Progenitor cell of endocrine pancreas (in vitro differentiated cells): Measurements from ENCODE around the gene GSG1L. TPM values are rescaled to one million over a fixed set of nuclear protein-coding genes. Genes with fewer than 3 reads are reported as not detected.
A peak's percentile ranks its signal among the peaks of the same experiment; 100 is the strongest.

Source experiments
- DNase-seq: peaks from one replicate; pipeline ENCODE4 v3.0.0; 2021; ENCODE audit warnings: low spot score; ENCODE audit not compliant: unreplicated experiment
- H3K27ac Mint-ChIP-seq: 2 replicates; pipeline ENCODE4 v1.8.0; 2021; ENCODE audit warnings: mild to moderate bottlenecking, moderate library complexity, mixed read lengths
- H3K27me3 Mint-ChIP-seq: 2 replicates; pipeline ENCODE4 v1.8.0; 2021; ENCODE audit warnings: mixed read lengths
- H3K36me3 Mint-ChIP-seq: 2 replicates; pipeline ENCODE4 v1.8.0; 2022; ENCODE audit warnings: mixed read lengths; ENCODE audit not compliant: insufficient read depth
- H3K4me1 Mint-ChIP-seq: 2 replicates; pipeline ENCODE4 v1.8.0; 2021; ENCODE audit warnings: low read depth, mixed read lengths
- H3K4me3 Mint-ChIP-seq: 2 replicates; pipeline ENCODE4 v1.8.0; 2021; ENCODE audit warnings: low read depth, mild to moderate bottlenecking, moderate library complexity, mixed read lengths
- H3K9me3 Mint-ChIP-seq: 2 replicates; pipeline ENCODE4 v1.8.0; 2021; ENCODE audit warnings: low read depth, mixed read lengths
- total RNA-seq: library from RNA; stranded (reverse); gene quantifications from 2 replicates; pipeline ENCODE4 v1.2.1, GENCODE V29; 2021
- TF ChIP-seq, protein P1 (sequence below): fragments of 200-600 bp; sonication (generic); IDR thresholded peaks from one replicate; pipeline ENCODE4 v1.5.0; 2021; ENCODE audit warnings: antibody characterized with exemption, mild to moderate bottlenecking; ENCODE audit not compliant: unreplicated experiment

Gene GSG1L
- total RNA-seq, 1 donor from 2014 or later: 0.17 TPM

GRCh38 chr16:28086186-28087139, 22.9 kb upstream of the GSG1L start:
- no peaks in the 10 kb centered on the region for H3K36me3 Mint-ChIP-seq
- H3K9me3 Mint-ChIP-seq: no peaks in the 10 kb centered on the region
- no peak overlapping the region for H3K27ac Mint-ChIP-seq
- TF ChIP-seq, protein P1, sequence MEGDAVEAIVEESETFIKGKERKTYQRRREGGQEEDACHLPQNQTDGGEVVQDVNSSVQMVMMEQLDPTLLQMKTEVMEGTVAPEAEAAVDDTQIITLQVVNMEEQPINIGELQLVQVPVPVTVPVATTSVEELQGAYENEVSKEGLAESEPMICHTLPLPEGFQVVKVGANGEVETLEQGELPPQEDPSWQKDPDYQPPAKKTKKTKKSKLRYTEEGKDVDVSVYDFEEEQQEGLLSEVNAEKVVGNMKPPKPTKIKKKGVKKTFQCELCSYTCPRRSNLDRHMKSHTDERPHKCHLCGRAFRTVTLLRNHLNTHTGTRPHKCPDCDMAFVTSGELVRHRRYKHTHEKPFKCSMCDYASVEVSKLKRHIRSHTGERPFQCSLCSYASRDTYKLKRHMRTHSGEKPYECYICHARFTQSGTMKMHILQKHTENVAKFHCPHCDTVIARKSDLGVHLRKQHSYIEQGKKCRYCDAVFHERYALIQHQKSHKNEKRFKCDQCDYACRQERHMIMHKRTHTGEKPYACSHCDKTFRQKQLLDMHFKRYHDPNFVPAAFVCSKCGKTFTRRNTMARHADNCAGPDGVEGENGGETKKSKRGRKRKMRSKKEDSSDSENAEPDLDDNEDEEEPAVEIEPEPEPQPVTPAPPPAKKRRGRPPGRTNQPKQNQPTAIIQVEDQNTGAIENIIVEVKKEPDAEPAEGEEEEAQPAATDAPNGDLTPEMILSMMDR: no peak
- no peaks in the 10 kb centered on the region for H3K27me3 Mint-ChIP-seq
- no peak overlapping the region for H3K4me3 Mint-ChIP-seq
- no peak for DNase-seq
- H3K4me1 Mint-ChIP-seq: no peaks in the 10 kb centered on the region

DNA sequence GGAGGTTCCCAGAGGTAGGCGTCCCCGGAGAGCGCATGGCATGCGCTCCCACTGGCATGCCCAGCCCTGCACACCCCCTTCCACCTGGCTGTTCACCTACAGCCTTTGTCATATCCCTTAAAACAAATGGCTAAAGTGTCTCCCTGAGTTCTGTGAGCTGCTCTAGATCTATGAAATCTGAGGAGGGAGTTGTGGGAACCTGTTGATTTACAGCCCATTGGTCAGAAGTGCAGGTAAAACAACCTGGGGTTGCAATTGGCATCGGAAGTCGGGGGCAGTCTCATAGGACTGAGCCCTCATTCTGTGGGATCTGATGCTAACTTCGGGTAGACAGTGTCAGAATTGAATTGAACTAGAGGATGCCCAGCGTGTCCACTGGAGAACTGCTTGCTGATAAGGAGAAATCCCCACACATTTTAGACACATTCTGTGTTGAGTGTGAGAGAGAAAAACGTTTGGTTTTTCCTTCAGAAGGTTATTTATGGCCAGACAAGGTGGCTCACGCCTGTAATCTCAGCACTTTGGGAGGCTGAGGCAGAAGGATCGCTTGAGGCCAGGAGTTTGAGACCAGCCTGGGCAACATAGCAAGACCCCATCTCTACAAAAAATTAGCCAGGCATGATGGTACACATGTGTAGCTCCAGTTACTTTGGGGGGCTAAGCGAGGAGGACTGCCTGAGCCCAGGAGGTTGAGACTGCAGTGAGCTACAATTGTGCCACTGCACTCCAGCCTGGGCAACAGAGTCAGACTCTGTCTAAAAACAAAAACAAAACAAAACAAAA, 22.1 kb upstream of the GSG1L start:
- DNase-seq: no peak
- no peak overlapping the region for H3K27ac Mint-ChIP-seq

DNA sequence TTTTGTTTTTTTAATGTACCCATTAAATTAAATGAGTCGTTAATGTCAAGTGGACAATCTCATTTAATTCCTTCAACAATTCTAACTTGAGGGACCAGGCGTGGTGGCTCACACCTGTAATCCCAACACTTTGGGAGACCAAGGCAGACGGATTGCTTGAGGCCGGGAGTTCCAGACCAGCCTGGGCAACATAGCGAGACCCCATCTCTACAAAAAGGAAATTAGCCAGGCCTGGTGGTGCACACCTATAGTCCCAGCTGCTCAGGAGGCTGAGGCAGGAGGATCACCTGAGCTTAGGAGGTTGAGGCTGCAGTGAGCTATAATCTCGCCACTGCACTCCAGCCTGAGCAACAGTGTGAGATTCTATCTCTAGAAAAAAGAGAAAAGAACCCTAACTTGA, 20.7 kb upstream of the GSG1L start:
- DNase-seq: no peak
- H3K9me3 Mint-ChIP-seq: no peaks in the 10 kb centered on the region
- H3K4me1 Mint-ChIP-seq: no peaks in the 10 kb centered on the region
- no peak overlapping the region for H3K4me3 Mint-ChIP-seq
- no peaks in the 10 kb centered on the region for H3K36me3 Mint-ChIP-seq
- no peaks in the 10 kb centered on the region for H3K27me3 Mint-ChIP-seq
- TF ChIP-seq, protein P1: no peak
- no peak overlapping the region for H3K27ac Mint-ChIP-seq

More for the DNA sequence above, 22.1 kb upstream of the GSG1L start:
- Mint-ChIP-seq H3K4me3 (no peak overlapping the region), H3K9me3 (no peaks in the 10 kb centered on the region), H3K4me1 (no peaks in the 10 kb centered on the region), H3K36me3 (no peaks in the 10 kb centered on the region), H3K27me3 (no peaks in the 10 kb centered on the region)
- TF ChIP-seq, protein P1: no peak

DNA sequence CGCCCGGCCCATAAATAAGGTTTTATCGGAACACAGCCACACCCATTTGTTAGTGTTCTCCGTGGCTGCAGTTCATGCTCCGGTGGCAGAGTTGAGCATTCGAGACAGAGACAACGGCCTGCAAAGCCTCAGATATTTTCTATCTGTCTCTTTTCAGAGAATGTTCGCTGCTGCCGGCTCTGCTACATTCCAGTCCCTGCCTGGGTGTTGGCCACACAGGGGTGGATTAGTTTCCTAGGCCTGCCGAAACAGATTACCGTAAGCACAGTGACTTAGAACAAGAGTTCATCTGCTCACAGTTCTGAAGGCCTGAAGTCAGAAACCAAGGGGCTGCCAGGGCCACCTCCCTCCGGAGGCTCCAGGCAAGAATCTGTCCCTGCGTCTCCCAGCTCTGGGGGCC, 19.1 kb upstream of the GSG1L start:
- H3K4me1 Mint-ChIP-seq: no peaks in the 10 kb centered on the region
- TF ChIP-seq, protein P1: no peak
- no peaks in the 10 kb centered on the region for H3K36me3 Mint-ChIP-seq
- no peaks in the 10 kb centered on the region for H3K27me3 Mint-ChIP-seq
- no peak overlapping the region for H3K27ac Mint-ChIP-seq
- H3K9me3 Mint-ChIP-seq: no peaks in the 10 kb centered on the region
- H3K4me3 Mint-ChIP-seq: no peak overlapping the region
- no peak for DNase-seq

GRCh38 chr16:28081391-28081968, 18.0 kb upstream of the GSG1L start:
- TF ChIP-seq, protein P1: no peak
- no peaks in the 10 kb centered on the region for H3K9me3 Mint-ChIP-seq
- no peaks in the 10 kb centered on the region for H3K27me3 Mint-ChIP-seq
- DNase-seq: no peak
- no peaks in the 10 kb centered on the region for H3K36me3 Mint-ChIP-seq
- H3K4me1 Mint-ChIP-seq: no peaks in the 10 kb centered on the region
- no peak overlapping the region for H3K4me3 Mint-ChIP-seq
- H3K27ac Mint-ChIP-seq: peak overlapping the region; percentile 23
